T-helper 22 cell (primary cell): Measurements from ENCODE around the gene EPB41L4A.

Experiments used
- DNase-seq: peaks from one replicate; pipeline ENCODE4 v3.0.0-alpha.2; 2020; ENCODE audit warnings: low read depth

Gene EPB41L4A

DNA sequence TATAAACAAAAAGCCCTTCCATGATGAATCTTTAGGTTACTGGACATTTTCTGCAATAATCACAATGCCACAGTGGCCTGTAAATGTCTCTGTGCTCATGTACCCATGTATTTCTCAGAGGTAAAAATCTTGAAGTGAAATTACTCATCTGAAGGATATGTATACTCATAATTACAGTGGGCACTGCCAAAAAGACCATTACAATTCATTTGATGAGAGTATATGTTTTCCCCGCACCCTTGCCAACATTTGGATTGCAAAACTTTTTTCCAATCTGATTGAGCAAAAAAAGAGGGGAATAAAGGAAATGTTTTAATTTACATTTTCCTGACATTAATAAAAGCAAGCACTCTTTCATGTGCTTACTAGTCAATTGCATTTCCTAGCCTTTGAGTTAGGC lies 110.5 kb downstream of the EPB41L4A start:
- no peak for DNase-seq

DNA sequence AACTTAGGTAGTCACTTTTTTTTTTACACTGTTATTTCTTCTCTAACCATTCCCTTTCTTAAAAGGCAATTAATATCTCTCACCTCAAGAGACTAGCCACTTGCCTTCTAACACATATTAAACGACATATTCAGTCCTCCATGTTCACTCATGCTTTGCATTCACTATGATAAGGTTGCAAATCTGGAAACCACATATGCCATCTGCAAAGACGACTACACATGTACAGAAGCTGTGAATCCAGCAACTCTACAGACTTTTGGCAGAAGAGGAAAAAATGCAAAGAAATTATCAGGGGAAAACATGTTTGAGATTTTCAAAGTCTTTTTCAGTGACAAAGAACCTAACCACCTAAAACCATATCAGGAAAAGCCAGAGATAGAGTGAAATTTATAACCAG lies 112.1 kb downstream of the EPB41L4A start:
- DNase-seq, result no peak

DNA sequence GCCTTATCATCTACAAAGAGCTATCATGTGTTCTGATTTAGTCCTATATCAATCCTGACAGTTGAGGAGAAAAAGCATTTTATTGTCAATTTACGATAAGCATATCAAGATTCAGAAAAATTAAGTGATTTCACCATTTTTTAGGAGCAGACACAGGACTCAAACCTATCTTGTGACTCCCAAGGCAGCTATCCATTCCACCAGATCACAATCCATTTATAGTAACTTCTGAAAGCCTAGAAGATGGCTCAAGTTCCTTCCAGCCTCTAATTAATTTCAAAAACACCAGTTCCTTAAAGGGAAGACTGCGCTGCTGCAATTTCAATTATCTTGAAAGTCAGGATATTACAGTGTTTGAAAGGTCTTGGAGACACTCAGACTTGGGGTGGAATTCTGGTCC lies 114.3 kb downstream of the EPB41L4A start:
- no peak for DNase-seq

DNA sequence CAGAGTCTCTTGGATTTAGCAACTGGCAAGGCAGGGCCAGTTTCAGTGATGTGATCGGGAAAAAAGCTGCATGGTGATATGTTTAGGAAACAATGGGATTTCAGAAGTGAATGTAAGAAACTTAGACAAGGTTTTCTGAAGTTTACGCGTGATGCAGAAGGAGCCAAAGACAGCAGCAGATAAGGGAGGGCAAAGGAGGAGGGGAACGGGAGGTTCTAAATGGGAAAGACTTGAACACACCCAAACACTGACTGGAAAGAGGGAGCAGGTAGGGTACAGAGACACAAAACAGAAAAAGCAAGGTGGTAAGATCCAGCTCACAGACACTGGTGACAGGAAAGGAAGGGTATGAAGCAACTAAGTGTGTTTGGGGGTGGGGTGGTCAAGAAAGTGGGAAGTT lies 115.4 kb downstream of the EPB41L4A start:
- DNase-seq, result no peak

DNA sequence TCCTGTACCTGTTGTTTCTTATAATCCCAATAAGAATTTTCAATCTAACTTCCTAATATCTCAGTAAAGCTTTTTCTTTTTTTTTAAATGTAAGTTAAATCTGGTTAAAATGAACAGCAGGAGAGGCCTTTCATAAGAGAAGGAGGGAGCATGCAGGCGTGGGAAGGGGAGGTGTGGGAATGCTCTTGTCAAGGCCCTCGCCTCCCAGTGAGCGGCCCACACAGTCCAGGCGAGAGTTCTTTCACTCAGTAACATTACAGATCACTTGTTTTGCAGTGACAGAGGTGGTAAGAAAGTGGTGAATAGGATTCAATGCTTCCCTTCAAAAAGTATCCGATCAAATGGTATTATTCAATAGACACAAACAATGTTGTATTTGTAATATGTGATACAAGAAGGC lies 125.0 kb downstream of the EPB41L4A start:
- no peak for DNase-seq

DNA sequence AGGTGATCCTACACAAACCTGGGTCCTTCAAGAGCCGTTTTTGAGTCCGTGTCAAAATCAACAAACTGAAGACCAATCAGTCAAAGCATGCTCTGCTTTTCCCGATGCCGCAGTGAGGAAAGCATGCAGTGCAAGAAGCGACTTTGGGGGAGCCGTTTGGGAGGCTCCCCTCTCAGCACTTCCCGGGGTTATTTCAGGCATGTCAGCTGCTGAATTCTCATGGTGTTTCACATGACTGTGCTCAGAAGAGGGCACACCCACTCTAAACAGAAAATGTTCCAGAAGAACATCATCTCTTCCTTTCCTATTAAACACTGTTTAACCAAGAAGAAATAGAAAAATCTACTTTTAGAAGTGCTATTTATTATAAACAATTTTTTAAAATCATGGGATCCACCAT lies 125.5 kb downstream of the EPB41L4A start:
- no peak for DNase-seq

DNA sequence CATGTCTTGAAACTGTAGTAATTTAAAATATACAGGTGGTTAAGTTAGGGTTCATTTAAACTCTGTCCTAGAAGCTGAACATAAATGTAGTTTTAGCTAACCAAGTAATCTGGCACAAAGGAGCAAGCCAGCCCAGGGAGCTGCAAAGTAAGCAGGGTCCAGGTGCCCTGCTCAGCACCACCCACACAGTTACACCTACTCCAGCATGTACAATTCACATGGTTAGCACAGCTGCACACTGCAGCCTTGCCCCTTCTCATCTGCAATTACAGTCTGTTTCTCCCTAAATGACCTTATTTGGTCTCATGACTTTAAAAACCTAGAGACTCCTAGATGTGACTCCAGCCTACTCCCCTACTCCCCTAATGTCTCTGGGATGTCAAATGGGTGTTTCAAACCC lies 128.4 kb downstream of the EPB41L4A start:
- DNase-seq, result no peak

DNA sequence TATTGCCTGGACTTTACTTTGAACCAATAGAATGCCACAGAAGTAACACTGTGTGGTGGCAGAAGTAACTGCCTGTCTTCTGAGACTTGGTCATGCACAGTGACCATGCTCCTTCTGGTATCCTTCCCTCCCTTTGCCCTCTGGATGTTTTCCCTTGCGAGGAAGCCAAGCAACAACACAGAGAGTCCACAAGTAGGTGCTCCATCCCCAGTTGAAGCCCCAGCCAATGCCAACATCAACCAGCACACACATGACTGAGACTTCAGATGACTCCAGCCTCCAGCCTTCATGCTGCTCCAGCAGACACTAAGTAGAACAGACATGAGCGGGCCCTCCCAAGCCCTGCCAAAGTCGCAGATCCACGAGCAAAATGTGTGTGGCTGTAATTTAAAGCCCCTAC lies 129.6 kb downstream of the EPB41L4A start:
- no peak for DNase-seq

DNA sequence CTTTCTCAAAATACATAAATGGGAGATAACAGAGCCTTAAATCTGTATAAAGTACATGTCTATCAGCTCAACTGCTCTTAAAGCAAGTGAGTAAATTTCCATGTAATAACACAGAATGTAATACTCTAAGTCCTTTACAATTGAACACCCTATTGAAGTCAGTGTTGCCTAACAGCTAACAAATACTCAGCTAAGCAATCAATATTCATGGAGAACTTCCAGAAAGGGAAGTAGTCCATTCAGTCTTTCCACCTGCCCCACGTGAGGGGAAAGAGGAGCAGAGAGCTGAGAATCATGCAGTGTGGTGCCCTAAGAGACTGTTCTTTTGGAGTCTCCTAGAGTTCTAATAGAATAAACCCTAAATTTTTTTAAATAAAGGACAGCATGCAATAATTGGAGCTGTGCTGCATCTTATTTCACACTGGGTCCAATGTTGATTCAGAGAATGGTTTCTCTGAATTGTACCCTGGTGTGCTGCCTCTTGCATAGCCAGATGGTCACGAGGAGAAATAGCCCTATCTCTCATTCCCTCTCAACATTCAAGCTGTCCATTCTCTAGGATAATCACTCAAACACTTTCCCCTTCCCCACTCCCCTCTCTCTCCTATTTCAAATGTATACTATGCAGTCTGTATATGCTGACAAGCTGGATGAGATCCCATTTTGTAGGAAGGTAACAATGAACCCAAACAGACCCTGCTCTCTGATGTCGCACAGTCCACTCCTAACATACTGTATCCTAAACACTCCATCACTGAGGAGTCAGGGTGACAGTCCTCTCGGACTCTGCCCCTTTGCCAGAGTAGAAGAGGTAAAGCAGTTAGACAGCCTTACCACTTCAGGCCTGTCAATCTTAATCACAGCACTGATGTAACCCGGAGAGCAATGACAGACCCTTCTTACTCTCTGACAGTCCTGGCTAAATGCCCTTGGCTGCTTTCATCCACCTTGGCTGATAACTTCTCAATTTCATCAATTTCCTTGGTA lies 134.8 kb downstream of the EPB41L4A start:
- DNase-seq, result no peak

DNA sequence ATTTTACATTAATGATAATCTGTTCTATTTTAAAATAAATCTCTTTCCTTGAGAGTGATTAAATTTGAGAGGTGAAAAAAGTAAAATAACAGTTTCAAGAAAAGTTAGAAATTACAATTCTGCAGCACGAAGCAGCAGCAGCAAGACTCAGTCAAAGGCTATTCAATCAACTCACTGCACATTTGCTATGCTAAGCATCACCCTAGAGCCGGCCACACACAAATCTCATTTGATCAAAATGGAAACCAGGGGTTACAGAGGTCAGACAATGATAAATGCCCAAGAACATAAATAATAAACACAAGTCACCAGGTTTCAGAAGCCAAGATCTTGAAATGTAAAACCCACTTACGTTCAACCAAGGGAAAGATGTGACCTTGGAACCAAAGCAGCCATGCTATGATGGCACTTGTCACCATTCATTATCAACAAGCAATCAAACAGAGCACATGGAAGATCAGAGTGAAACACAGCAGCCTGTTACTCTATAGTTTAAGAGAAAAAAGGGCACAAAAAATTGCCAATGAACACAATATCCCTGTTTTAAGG lies 136.0 kb downstream of the EPB41L4A start:
- no peak for DNase-seq

DNA sequence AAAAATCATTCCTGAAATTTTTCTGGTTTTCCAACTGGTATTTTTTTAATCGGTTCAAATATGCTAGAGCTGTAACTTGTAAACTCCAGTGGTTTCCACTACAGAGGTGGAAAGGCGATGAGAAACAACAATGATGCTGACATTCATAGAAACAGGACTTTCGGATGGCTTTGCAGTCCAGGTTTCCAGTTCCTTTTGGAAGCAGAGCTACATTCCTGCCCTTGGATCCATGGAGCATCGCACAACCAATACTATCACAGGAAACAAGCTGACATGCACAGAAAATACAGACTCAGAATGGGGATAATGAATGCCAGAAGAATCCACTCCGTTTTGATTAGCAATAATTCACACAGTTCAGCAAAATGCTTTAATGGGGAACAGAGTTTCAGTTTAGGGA lies 140.0 kb downstream of the EPB41L4A start:
- no peak for DNase-seq

DNA sequence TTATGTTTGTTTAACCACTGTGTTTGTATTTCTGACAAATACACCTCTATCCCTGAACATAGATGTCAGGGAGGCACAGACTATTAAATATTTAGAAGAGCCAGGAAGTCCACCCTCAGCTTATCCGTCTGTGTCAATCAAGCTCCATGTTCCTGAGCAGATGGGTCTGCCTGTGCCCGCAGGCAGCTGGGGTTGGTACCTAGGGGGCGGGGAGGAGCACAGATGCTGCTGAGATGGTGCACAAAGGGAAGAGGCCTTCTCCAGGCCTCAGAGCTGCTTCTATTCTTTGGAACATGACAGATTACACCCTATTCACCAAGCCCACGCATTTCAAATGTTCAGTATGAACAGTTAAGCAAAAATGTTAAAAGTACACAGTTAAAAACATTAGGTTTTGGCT lies 142.1 kb downstream of the EPB41L4A start:
- DNase-seq, result no peak

DNA sequence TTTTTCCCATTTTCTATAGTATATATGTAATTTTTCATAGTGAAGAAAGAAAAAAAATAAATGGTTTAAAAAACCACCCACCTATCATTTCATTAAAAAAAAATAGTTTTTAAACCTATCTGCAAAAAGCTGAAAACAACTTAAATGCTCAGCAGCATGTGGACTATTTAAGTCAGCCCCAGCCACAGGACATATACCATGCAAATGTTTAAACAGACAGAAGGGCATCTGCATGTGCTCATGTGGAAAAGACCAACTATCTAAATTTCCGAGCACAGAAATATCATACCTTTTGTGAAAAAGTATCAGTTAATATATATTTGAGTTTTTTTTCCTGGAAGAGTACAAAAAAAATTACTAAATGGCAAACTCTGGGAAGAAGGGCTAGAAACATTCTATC lies 143.4 kb downstream of the EPB41L4A start:
- no peak for DNase-seq

DNA sequence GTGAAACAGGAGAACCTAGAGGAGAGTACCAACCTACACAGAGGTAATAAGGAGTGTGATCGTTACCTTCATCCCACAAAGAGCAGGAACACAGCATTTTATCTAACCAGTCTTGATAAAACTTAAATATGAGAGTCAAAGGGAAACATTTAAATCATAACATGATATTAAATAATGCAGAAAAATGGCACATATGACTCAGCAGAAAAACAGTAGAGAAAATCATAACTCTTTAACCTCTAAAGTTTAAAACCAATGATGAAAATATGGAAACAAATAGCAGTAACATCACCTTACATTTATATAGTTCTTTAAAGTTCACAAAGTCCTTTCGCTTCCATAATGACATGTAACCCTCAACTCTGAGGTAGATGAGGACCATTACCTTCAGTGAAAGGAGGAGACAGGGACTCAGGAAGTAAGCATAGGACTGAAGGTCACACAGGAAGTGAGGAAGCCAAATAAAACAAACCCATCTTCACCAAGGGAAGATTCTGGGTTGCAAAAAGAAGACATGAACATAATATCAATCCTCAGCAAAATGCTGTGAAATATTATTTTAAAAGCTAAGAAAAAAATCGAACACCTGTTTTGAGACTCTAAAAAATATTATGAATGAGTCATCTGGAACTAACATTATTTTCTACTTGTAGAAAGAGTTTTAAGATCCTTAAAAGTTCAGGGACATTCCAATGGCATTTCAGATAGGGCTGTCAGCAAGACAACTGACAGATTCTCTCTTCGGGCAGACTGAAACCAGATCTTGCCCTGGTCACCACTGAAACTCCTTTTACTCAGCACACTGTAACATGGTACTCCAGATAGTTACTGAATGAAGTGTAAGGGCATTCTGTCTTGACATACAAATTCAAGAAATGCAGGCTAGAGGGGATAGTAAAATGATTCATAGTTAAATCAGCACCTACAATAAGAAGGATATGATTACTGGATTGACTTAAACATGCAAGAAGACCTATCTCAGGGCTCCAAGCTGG lies 148.5 kb downstream of the EPB41L4A start:
- no peak for DNase-seq

DNA sequence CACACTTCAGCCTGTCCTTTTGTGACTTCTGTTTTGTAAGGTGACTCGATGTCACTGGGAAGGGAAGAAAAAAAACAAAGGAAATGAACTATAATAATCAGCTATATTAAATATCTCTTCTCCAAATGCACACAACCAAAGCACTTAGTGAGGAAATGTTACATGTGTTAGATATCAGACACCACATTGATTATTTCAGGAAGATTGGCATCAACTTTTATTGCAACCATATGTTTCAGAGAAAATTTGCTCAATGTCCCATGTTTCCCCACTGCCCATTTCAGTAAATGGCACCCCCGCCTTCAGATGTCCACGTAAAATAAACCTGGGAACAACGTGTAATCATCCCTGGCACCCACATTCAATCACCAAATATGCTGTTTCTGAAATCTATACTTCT lies 151.8 kb downstream of the EPB41L4A start:
- DNase-seq, result no peak

DNA sequence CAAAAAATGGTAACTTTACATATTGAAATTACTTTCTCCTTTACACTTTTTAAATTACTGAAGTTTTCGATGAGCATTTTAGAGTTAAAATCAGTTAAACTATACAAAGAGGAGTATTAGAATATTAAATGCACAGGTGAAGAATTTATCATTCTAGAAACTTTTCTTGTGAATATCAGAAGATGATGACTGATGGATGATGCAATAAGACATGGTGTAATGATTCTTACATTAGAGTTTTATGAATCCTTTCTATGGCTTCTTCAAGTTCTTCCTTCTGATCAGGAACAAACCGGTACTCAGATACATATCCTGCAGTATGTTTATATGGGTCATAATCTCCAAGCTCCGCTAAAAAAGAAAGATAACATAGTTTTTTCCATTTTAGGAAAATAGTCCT lies 154.4 kb downstream of the EPB41L4A start:
- no peak for DNase-seq

DNA sequence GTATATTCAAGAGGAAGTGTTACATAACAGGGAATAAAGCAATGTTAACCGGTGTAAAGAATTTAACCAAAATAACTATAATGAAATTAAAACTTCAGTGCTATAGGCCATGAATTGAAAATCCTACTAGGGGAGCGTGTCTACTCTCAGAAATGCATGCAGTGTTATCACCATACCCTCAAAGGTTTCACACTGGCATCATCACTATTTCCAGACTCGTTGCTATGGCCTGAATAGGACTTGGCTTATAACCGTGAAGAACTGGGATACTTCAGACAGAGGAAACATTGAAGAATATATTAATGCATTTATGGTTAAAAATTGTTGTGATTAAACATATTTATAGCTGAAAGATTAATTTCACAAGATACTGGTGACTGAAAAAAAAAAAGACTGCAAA lies 154.9 kb downstream of the EPB41L4A start:
- no peak for DNase-seq

DNA sequence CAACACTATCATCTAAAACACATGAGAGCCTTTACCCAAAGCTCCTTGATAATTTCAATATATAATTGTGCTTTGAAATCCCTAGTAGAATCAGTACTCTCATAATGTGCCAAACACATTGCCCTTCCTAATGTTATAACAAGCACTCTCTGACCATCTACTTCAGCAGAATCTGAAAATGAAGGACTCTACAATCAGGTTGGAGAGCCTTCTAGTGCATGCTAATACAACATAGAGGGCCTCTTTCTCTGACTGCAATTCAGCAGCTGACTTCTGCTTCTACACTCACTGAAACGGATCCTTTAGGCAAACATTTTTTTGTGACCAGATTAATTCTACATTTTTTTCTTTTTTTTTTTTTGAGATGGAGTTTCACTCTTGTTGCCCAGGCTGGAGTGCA lies 155.6 kb downstream of the EPB41L4A start:
- DNase-seq, result no peak

DNA sequence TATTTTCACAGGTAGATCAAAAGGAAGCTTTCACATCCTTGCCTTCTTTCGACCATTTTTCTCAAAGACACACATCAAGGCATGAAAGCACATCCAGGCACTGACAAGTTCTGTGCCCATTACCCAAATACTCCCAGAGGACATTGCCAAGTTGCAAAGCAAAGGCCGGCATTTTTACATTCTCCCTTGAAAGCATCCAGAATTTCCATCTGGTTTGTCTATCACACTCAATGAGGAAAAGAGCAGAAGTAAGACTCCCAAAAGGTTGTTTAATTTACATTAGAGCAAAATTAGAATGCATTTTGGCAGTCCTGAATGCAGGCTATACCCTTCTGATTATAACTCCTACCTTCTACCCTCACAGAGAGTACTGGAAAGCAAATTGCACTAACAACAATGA lies 160.5 kb downstream of the EPB41L4A start:
- no peak for DNase-seq

DNA sequence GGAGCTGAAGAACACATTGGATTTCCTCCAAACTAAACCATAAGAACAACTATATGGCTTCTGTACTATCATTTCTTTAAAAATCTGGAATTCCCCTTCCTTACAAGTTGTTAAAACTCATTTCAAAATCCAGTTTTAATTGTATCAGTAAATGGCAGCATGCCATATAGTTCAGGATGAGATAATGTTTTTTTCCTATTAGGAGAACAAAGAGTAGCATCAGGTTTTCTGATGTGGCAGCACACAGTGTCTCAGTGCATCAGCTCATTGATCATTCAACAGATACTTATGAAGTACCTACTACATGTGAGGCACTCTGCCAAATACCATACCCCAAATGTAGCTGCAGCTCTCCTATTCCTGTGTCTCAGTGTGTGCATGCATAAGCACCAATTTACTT lies 161.1 kb downstream of the EPB41L4A start:
- DNase-seq, result no peak

DNA sequence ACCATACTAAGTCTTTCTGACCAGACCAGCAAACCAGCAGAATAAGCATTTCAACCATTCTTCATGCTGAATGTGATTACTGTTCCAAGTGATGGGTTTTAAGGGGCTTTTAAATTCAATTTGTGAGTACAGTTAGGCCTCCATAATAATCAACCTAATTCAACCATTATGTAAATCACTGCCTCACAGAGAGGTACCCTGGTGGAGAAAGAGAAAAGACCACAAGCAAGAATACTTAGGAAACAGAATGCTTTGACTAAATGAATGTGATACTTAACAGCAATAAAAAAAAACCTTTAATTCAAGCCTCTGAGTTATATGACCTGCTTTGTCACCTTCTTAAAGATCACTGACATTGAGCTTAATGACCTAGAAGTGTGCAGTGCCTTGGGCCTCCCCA lies 162.1 kb downstream of the EPB41L4A start:
- DNase-seq, result no peak

DNA sequence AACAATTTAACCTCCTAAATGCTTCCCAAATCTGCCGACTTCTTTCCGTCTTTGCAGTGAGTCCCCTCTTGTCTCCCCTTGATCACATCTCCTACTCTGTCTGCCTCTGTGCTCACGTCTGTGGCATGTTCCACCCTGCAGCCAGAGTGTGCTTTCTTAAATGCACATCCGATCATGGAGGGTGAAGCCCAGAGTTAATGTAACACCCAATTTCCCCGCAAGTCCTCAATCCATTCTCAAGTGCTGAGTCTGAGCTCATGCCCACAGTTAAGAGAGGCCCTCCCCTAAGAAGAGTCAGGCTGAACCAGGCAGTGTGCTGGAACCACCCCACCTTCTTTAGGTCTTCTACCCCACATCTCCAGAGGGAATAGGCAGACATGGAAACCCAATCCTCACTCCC lies 164.8 kb downstream of the EPB41L4A start:
- DNase-seq, result no peak
